Neuron (in vitro differentiated cells): Measurements from ENCODE around the gene LARGE1.

Source experiments
- H2AFZ ChIP-seq: one replicate; pipeline ENCODE4 v1.6.1; 2013; ENCODE audit warnings: low read depth, mild to moderate bottlenecking, inconsistent platforms, low read length, moderate library complexity
- H3K27me3 ChIP-seq: one replicate; pipeline ENCODE4 v1.6.1; 2013; ENCODE audit warnings: low read length; ENCODE audit not compliant: insufficient read depth
- H3K36me3 ChIP-seq: one replicate; pipeline ENCODE4 v1.6.1; 2013; ENCODE audit warnings: low read length; ENCODE audit not compliant: insufficient read depth
- H3K4me1 ChIP-seq: one replicate; pipeline ENCODE4 v1.6.1; 2013; ENCODE audit warnings: low read length; ENCODE audit not compliant: insufficient read depth
- H3K4me3 ChIP-seq: 2 replicates; pipeline ENCODE4 v1.5.1; 2013; ENCODE audit warnings: mild to moderate bottlenecking, low read length, moderate library complexity
- H3K9me3 ChIP-seq: one replicate; pipeline ENCODE4 v1.6.1; 2013; ENCODE audit warnings: low read length

Gene LARGE1

DNA sequence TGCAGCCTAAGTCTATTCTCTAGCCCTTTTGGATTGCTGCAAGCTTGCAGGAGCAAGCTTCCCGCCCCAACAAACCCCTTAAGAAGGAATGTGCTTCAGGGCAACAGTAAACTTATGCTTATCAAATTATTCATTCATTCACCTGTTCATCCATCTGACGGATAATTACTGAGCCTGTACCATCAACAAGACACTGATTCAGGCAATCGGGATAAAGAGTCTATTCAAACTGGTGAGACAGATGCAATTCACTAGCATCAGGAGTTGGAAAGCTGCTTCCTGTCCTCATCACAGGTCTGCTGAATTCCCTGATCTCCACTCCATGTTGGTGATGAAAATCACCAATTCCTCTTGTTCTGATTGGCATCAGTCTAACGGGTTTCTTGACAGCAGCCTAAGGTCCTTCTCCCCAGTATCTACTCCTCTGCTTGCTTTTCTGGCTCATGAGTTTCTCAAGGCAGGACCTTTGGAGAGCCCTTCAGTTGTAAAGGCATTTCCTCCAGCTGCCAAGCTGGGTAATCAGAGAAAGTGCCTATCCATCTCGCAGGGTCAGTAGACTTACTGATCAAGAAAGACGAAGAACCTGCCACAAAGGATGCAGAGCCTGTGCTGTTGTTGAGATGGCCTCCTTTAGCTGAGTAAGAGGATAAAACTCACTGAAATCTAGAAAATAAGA, 433.1 kb downstream of the LARGE1 start:
- Histone ChIP-seq H3K27me3 (no peaks in the 10 kb centered on the region), H3K36me3 (no peaks in the 10 kb centered on the region), H3K4me1 (peaks cover 3% of the 10 kb centered on the region), H2AFZ (no peak overlapping the region), H3K4me3 (no peak overlapping the region), H3K9me3 (peaks cover 2% of the 10 kb centered on the region)

DNA sequence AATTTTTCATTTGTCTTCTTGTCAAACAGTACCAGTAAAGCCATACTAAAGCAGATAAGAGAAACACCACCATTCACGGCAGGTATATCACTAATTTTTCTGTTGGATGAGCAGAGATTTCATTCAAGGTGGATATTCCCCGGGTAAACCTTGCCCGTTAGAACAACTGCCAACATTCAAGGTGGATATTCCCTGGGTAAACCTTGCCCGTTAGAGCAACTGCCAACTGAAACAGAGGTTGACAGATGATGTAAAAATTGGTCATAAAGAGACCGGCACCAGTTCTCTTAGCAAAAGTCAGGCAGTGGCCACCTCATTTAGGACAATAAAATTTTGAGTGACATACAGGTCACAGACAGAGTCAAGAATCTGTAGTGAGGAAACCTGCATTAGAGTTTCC, 438.7 kb downstream of the LARGE1 start:
- Histone ChIP-seq H3K9me3 (no peaks in the 10 kb centered on the region), H3K4me1 (peaks cover 18% of the 10 kb centered on the region), H3K4me3 (no peak overlapping the region), H3K27me3 (no peaks in the 10 kb centered on the region), H3K36me3 (no peaks in the 10 kb centered on the region), H2AFZ (no peak overlapping the region)

DNA sequence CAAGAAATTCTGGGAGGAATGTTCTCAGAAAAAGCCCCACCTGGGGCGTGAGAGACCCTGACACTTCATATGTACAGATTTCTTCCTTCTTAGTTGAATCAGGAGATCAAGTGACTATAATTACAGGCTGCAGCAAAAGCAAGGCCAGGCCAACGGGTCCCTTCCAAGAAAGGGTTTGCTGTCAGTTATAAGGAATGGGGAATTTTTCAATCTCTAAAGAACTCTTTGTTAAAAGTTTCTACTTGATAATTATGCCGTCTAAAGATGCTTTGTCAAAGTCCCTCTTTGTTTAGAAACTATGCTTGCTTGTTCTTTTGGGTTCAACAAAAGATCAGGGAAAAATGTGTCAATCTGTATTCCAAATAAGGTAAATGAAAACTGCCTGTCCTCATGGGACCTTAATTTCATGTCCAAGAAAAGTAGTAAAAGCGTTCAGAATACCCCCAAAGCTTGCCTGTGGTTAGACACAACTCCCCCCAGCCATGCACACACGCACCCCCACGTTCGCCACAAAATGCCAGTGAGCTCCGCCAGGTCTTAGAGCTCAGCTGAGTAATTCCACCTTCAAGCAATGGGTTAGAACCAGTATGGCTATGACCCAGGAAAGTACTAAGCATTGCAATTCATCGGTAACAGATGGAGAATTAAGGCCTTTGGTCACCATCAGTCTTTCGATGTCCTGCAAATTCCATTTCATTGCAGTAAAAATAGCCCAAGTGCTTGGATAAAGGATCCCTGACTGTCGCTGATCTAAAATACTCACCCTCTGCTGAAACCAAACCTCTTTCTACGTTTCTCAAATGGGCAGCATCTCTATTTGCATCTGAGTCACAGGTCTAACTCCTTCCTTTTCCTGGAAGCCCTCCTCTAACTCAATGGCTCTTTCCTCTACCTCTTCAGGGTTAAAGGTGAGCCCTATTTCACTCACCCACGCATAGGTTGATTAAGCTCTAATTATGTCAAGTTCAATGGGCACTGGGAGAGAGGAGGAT, 442.9 kb downstream of the LARGE1 start:
- no peaks in the 10 kb centered on the region for H3K36me3 ChIP-seq
- H2AFZ ChIP-seq, result no peak overlapping the region
- H3K9me3 ChIP-seq, result no peaks in the 10 kb centered on the region
- H3K4me3 ChIP-seq, result no peak overlapping the region
- H3K4me1 ChIP-seq, result peaks cover 28% of the 10 kb centered on the region
- H3K27me3 ChIP-seq, result no peaks in the 10 kb centered on the region

DNA sequence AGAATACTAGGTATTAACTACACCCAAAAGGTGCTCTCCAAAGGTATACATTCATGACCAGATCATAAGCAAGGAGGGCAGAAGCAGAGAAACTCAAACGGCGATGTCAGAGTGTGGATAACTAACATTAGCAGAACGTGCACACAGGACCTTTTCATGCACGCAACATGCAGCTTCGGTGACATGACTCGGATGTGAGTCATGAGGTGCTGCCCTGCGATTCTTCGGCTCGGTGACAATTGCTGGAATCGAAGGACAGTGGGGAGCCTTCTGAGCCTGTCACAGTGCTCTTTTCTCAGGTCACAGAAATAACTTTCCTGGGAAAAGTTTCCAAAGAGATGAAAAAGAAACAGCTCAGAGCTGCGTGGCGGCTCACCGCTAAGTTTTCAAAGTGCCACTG, 443.6 kb downstream of the LARGE1 start:
- Histone ChIP-seq H3K36me3 (no peaks in the 10 kb centered on the region), H3K9me3 (no peaks in the 10 kb centered on the region), H2AFZ (no peak overlapping the region), H3K27me3 (no peaks in the 10 kb centered on the region), H3K4me1 (peaks cover 32% of the 10 kb centered on the region), H3K4me3 (peak overlapping the region; percentile 3)

DNA sequence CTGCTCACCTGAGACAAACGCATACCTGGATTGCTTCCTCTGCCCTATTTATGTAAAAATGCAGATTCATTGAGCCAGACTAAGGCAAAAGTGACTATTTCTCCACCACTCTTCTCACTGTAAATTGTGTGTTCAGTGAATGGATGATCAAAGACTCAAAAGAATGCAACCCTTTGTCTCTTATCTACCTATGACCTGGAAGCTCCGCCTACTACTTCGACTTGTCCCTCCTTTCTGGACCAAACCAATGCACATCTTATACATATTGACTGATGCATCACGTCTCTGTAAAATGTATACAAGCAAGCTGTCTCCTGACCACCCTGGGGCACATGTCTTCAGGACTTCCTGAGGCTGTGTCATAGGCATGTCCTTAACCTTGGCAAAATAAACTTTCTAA, 444.1 kb downstream of the LARGE1 start:
- Histone ChIP-seq H3K36me3 (no peaks in the 10 kb centered on the region), H3K27me3 (no peaks in the 10 kb centered on the region), H3K4me3 (no peak overlapping the region), H3K9me3 (no peaks in the 10 kb centered on the region), H2AFZ (no peak overlapping the region), H3K4me1 (peaks cover 32% of the 10 kb centered on the region)

DNA sequence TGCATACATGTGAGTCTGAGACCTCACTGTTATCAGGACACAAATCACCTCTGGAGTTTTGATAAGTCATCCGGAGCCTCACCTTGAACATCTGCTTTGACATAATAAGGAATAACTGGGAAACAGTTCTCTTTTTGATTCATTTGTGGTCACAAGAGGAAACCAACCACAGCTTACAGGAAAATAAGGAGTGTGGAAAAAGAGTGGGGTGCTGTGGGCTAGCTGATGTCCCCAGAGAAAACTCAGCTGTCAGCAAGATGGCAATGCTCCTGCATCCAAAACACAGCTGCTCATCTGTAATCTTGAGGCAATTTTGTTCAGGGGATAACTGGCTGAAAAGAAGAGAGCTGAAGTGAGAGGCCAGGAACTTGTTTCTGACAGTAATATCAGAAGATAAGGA, 445.7 kb downstream of the LARGE1 start:
- no peaks in the 10 kb centered on the region for H3K9me3 ChIP-seq
- H3K27me3 ChIP-seq, result no peaks in the 10 kb centered on the region
- no peak overlapping the region for H3K4me3 ChIP-seq
- H3K36me3 ChIP-seq, result no peaks in the 10 kb centered on the region
- H2AFZ ChIP-seq, result no peak overlapping the region
- peaks cover 32% of the 10 kb centered on the region for H3K4me1 ChIP-seq

DNA sequence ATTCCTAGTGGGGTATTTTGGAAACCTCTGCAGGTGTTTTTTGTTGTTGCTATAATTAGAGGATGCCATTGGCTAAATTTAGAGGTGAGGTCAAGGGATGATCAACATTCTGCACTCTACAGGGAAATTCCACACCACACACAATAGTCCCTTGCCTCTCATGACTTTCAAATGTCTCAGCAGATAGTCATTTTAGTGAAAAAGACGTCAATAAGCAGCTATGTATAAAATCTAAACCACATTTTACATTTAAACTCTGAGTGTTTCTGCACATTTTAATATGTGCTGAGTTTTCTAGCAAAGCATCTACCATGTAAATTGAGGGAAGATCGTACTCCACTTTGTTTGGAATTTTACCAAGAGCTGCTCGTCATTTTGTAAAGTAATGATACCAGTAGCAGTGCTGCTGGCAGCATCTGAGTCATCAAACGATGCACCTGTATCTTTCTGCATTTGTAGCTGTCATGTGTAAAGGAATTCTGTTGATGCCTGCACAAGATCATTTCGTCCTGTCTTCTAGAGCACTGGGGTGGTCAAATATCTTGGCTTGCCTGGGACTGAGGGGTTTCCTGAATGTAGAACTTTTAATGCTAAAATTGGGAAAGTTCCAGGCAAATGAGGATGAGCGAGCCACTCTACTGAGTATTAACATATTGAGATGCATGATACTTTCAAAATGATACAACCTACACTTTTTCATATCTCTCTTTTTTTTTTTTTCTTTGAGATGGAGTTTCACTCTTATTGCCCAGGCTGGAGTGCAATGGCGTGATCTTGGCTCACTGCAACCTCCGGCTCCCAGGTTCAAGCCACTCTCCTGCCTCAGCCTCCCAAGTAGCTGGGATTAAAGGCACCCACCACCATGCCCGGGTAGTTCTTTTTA, 447.6 kb downstream of the LARGE1 start:
- Histone ChIP-seq H3K9me3 (no peaks in the 10 kb centered on the region), H3K4me1 (peaks cover 25% of the 10 kb centered on the region), H2AFZ (no peak overlapping the region), H3K27me3 (no peaks in the 10 kb centered on the region), H3K36me3 (no peaks in the 10 kb centered on the region), H3K4me3 (no peak overlapping the region)

DNA sequence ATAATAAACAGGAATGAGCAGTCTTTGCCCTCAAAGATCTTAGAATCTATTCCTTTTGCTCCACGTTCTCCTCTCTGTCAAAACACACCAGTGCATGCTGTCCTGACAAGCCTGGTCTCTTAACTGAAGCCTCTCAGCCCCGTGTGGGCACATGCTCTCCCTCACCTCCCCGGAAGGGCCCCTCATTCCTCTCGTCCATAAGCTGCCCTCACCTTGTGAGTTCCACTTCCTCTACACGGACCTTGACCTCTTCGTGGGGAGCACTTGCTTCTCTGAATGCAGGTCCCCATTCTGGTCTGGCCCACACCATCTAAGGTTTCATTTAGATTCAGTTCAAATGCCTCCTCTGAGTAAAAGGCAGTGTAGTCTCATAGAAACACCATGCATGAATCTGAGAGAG, 449.8 kb downstream of the LARGE1 start:
- H2AFZ ChIP-seq, result no peak overlapping the region
- no peaks in the 10 kb centered on the region for H3K27me3 ChIP-seq
- H3K4me3 ChIP-seq, result no peak overlapping the region
- H3K4me1 ChIP-seq, result peaks cover 9% of the 10 kb centered on the region
- H3K9me3 ChIP-seq, result no peaks in the 10 kb centered on the region
- peaks cover 1% of the 10 kb centered on the region for H3K36me3 ChIP-seq

DNA sequence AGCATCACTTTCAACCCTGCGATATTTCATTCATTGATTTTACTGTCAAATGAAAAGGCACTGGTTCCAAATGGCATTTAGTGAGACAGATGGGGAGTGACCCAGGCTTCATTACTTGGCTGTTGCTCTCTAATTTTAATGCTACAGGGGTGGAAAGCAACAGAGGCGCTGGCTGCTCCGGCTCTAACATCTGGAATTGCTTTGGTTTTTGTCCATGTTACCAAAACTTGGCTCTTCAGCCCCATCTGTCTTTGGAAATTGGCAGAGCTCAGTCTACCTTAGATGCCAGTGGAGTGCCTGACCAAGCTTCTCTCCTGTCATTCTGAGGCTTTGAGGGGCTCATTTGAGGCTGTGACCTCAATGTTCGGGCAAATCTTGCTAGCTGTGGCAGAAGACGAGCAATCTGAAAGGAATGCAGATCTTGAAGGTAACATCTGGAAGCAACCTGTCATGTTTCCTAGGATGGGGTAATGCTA, 452.6 kb downstream of the LARGE1 start:
- H3K4me1 ChIP-seq, result peaks cover 6% of the 10 kb centered on the region
- H2AFZ ChIP-seq, result no peak overlapping the region
- no peaks in the 10 kb centered on the region for H3K27me3 ChIP-seq
- no peak overlapping the region for H3K4me3 ChIP-seq
- no peaks in the 10 kb centered on the region for H3K9me3 ChIP-seq
- H3K36me3 ChIP-seq, result peaks cover 1% of the 10 kb centered on the region

DNA sequence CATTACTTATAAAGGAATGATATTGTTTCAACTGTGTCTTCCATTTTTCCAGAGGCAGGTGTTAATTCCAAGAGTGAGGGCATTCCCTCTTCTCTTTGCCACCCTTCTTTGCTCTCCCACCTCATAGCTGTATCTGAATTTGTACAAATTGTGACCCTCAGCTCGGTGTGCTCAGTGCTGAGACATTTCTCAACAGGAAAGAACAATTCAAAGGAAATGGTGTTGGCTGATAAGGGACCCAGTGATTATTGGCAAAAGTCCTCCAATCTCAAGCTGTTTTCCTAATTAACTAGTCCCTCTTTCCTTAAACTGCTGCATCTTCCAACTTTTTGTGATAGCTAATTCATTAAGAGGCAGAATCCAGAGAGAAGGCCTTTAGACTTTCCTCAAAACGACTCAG, 453.2 kb downstream of the LARGE1 start:
- Histone ChIP-seq H2AFZ (no peak overlapping the region), H3K9me3 (no peaks in the 10 kb centered on the region), H3K27me3 (no peaks in the 10 kb centered on the region), H3K4me1 (peaks cover under 1% of the 10 kb centered on the region), H3K36me3 (peaks cover 1% of the 10 kb centered on the region), H3K4me3 (no peak overlapping the region)

DNA sequence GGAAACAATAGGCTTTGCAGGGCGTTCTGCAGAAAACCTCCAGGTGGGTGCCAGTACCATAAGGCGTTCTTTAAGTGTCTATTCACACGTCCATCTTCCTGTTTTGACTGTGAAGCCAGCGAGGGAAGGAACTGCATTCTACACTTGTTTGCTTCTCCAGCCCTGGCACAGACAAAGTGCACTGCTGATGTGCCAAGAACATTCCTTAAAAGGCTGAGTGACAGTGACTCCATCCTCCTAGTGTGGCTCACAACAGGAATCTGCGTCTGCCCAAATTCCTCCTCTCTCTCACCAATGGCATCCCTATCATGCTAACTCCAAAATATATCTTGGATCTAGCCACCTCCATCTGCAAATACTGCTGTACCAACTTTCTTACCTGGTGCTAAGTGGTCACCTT, 454.7 kb downstream of the LARGE1 start:
- Histone ChIP-seq H3K9me3 (peaks cover 3% of the 10 kb centered on the region), H3K27me3 (no peaks in the 10 kb centered on the region), H3K4me1 (no peaks in the 10 kb centered on the region), H3K4me3 (no peak overlapping the region), H2AFZ (no peak overlapping the region), H3K36me3 (peaks cover 1% of the 10 kb centered on the region)

DNA sequence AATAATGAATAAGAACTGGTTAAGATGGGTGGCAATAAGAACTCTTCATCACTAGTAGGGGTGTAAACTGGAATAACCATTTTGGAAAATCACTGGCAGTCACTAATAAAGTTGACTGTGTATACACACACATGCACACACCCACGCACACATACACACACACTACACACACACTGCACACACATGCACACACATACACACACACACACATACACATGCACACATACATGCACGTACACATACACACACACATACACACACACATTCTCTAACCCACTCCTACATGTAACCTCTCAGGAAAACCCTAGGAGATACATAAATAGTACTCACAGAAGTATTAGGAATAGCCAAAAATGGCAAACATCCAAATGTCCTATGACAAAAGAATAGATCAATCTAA, 455.6 kb downstream of the LARGE1 start:
- H3K4me1 ChIP-seq, result no peaks in the 10 kb centered on the region
- peaks cover 3% of the 10 kb centered on the region for H3K9me3 ChIP-seq
- no peak overlapping the region for H3K4me3 ChIP-seq
- H2AFZ ChIP-seq, result no peak overlapping the region
- no peaks in the 10 kb centered on the region for H3K27me3 ChIP-seq
- peaks cover 1% of the 10 kb centered on the region for H3K36me3 ChIP-seq
